NCI-H187 (cell line): ENCODE results near the gene SYTL3.
"Not testable (repeated sequence)": the region's sequence is repeated elsewhere in the genome, so short reads cannot be mapped to it uniquely, and the experiment has no call there.

Source experiments
- DNase-seq, 2 experiments: peaks; one replicate each; lab custom pipeline; 2025; lab: John Stamatoyannopoulos, UW

Gene SYTL3

GRCh38 chr6:158697811-158698210, 48.0 kb downstream of the SYTL3 start:
- no peak for DNase-seq

GRCh38 chr6:158698931-158699330, 49.1 kb downstream of the SYTL3 start:
- no peak for DNase-seq

GRCh38 chr6:158701268-158701667, 51.4 kb downstream of the SYTL3 start:
- not testable (repeated sequence) for DNase-seq

GRCh38 chr6:158703111-158703836, 53.4 kb downstream of the SYTL3 start:
- no peak for DNase-seq

- DNase-seq = no peak
Measured at GRCh38 chr6:158703837-158704822, 54.3 kb downstream of the SYTL3 start.

- no peak for DNase-seq
Measured at GRCh38 chr6:158705386-158706126, 55.7 kb downstream of the SYTL3 start.

GRCh38 chr6:158706369-158706982, 56.6 kb downstream of the SYTL3 start:
- DNase-seq = no peak

GRCh38 chr6:158707120-158707820, 57.4 kb downstream of the SYTL3 start:
- no peak for DNase-seq

GRCh38 chr6:158707821-158708195, 58.0 kb downstream of the SYTL3 start:
- no peak for DNase-seq

- no peak for DNase-seq
Measured at GRCh38 chr6:158708239-158708638, 58.4 kb downstream of the SYTL3 start.

GRCh38 chr6:158709809-158710208, 60.0 kb downstream of the SYTL3 start:
- DNase-seq = no peak

- DNase-seq = no peak
Measured at GRCh38 chr6:158711264-158711663, 61.4 kb downstream of the SYTL3 start.

- no peak for DNase-seq
Measured at GRCh38 chr6:158713469-158713868, 63.6 kb downstream of the SYTL3 start.

- no peak for DNase-seq
Measured at GRCh38 chr6:158714706-158715105, 64.9 kb downstream of the SYTL3 start.

- DNase-seq = no peak
Measured at GRCh38 chr6:158715330-158716311, 65.8 kb downstream of the SYTL3 start.

- DNase-seq = no peak
Measured at GRCh38 chr6:158717341-158718330, 67.8 kb downstream of the SYTL3 start.

GRCh38 chr6:158718461-158719046, 68.7 kb downstream of the SYTL3 start:
- DNase-seq = no peak

- no peak for DNase-seq
Measured at GRCh38 chr6:158722176-158722729, 72.4 kb downstream of the SYTL3 start.
